ENCODE measurements around the gene PCDHGA9.

DNA sequence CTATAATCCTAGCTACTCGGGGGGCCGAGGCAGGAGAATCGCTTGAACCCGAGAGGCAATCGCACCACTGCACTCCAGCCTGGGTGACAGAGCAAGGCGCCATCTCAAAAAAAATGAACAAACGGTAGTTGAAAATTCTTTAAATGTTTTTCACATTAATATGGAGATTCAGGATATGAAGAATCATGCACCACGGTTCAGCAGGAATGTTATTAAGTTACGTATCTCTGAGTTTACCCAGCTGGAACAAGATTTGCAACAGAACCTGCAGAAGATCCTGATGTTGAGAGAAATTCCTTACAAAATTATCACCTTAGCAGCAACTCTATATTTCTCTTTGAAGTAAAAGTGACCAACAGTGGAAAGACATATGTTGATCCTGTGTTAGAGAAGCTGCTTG, 37.8 kb downstream of the PCDHGA9 start:
- TF ChIP-seq, protein P1, sequence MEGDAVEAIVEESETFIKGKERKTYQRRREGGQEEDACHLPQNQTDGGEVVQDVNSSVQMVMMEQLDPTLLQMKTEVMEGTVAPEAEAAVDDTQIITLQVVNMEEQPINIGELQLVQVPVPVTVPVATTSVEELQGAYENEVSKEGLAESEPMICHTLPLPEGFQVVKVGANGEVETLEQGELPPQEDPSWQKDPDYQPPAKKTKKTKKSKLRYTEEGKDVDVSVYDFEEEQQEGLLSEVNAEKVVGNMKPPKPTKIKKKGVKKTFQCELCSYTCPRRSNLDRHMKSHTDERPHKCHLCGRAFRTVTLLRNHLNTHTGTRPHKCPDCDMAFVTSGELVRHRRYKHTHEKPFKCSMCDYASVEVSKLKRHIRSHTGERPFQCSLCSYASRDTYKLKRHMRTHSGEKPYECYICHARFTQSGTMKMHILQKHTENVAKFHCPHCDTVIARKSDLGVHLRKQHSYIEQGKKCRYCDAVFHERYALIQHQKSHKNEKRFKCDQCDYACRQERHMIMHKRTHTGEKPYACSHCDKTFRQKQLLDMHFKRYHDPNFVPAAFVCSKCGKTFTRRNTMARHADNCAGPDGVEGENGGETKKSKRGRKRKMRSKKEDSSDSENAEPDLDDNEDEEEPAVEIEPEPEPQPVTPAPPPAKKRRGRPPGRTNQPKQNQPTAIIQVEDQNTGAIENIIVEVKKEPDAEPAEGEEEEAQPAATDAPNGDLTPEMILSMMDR (conservative IDR thresholded peaks at IDR 0.05; ENCODE audit: low read depth, low read length), result no peak
- no peak for TF ChIP-seq EZH2 (IDR thresholded peaks at IDR 0.05; ENCODE audit: low read length, unreplicated experiment)
- no peak for TF ChIP-seq EZH2phosphoT487 (IDR thresholded peaks at IDR 0.05; ENCODE audit: borderline replicate concordance, low read length)

Measured in PC-3 (cell line).